HK-2 (cell line): Measurements from ENCODE around the gene USP49.
"Not testable (repeated sequence)": the region's sequence is repeated elsewhere in the genome, so short reads cannot be mapped to it uniquely, and the experiment has no call there.

ENCODE experiments used
- DNase-seq: peaks from one replicate; pipeline ENCODE4 v3.0.0-alpha.2; 2018; ENCODE audit not compliant: unreplicated experiment

Gene USP49

GRCh38 chr6:41895300-41896233 is at the start of gene USP49:
Gene USP49, minus strand, starts transcription at chr6:41895375. Its CDS starts 88,392 bp downstream, at chr6:41806983.
- peak; percentile 89 for DNase-seq

DNA sequence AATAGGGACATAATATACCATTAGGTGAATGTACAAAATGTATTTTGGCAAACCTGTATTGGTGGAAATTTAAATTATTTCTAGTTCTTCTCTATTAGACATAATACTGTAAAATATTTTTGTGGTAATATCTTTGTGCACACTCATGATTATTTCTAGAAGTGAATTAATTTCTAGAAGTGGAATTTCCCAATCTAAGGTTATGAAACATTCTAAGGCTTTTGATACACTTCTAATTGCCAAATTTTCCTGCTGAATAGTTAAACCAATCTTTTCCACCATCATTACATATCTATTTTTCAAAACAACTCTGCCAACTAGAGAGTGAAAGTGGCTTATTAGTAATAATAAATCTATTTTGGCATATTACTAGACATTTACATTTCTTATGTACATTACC is 48.3 kb upstream of the USP49 start:
- DNase-seq, result no peak

GRCh38 chr6:41942882-41943281 is 47.7 kb upstream of the USP49 start:
- not testable (repeated sequence) for DNase-seq

DNA sequence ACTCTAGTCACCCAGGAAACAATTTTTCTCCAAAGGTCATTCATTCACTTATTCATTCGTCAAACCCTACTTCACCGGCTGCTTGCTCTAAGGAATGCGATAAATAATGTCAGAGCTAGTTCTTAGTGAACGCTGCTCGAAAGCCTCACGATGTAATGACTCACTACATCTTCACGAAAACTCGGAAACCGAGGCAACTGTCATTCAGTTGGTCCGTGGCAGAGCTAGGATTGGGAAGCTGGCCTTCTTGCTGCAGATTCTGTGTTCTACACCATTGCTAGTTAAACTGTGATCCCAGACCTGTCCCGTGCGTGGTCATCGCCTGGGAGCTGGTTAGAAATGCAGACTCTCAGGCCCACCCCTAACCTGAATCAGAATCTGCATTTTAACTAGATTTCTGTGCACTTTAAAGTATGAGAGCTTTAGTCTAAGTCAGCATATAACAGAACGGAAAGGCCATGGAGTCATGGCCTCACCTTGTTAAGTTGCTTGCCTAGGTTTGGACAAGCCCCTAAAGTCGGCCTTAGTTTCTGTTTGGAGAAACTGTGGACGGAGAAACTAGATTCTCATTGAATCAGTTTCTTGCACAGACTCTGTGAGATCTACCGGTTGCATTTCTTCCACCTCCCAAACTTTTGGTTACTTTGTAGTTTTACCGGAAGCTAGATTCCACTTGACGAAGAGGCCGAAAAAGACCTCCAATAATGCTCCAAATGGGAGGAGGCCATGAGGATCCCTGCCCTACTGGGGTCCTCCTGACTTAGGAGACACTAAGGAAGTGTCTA is 47.1 kb upstream of the USP49 start:
- DNase-seq, result no peak

GRCh38 chr6:41941280-41942066 is 46.3 kb upstream of the USP49 start, which contains the start of gene CCND3:
Gene CCND3, minus strand, starts transcription at chr6:41941808. Its CDS starts 159 bp downstream, at chr6:41941649.
- DNase-seq, result peak; percentile 90

DNA sequence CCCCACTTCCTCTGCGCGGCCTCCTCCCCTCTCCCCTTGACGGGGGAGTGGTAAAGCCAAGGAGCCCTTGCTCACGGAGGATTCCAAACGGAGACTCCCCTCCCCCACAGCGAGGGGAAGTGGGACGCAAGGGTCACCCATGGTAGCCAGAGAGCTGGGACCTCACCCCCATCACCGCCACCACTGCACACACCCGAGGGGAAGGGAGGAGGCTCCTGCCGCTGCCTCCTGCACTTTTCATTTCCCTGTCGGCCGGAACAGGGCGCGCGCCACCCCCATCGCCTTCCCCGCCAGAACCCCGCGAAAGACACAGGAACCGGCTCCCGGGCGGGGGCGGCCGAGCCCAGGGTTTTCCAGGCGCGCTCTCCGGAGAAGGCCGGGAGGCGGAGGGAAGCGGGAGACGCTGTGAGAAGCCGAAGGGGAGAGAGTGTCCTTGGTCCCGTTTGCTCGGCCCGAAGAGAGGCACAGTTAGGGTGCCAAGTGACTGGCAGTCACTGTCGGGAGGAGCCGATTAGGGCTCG is 45.6 kb upstream of the USP49 start:
- DNase-seq, result peak; percentile 61

DNA sequence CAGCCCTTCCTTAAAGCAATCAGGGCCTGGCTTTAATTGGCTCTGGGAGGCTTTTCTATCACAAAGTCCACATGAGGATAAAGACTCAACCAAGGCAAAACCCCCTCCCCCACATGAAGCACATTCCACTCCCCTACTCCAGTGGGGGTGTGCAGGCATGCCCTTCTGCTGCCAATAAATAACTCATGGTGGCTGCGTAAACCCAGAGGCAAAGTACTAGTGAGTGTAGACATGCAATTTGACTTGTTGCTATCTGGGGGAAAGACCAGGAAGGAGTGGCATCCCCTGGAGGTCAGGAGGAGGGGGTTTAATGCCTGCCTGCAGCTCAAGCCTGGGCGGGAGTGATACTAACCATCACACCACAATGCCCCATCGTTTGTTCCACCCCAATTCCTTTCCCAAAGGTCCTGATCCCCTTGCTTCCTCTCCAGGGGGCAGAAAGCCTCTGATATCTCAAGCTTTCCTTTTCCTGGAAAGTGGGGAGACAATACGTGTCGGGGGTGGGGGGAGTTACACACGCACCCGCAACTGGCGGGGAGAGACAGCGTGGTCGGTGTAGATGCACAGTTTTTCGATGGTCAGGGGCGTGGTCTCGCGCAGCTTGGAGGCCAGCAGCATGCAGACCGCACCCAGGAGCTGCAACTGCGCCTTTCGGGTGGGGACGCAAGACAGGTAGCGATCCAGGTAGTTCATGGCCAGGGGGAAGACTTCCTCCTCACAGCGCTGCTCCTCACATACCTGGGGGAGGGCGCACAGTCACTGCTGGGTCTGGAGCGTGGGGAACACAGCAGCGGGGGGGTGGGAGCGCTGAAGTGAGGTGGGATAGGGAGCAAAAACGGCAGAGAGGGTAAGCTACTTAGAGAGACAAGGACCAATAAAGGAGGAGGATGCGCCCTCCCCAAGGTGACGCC is 44.9 kb upstream of the USP49 start:
- peak; percentile 44 for DNase-seq

- peak; percentile 72 for DNase-seq
Measured at GRCh38 chr6:41939176-41939847, 44.1 kb upstream of the USP49 start.

GRCh38 chr6:41938590-41939175 is 43.5 kb upstream of the USP49 start:
- DNase-seq, result no peak

- no peak for DNase-seq
Measured at GRCh38 chr6:41937861-41938574, 42.8 kb upstream of the USP49 start.

DNA sequence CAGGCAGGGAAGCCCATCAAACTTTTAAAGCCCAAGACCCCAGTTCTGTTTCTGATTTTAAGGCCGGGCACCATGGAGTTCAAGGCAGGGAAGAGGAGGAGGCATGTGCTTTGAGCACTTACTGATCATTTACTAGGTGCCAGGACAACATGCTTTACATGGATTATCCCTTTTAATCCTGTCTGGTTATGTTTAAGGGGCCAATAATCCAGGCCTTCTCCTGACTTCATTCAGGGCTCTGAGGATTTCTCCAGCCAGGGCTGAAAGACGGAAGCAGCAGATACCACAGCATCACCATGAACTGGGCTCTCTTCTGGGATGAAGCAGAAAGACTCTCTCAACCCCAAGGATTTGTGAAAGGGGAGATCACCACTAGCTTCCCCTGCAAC is 42.3 kb upstream of the USP49 start:
- DNase-seq, result no peak

- DNase-seq, result peak; percentile 78
Measured at GRCh38 chr6:41936073-41936837, 41.1 kb upstream of the USP49 start.

- no peak for DNase-seq
Measured at GRCh38 chr6:41935685-41936072, 40.5 kb upstream of the USP49 start.

DNA sequence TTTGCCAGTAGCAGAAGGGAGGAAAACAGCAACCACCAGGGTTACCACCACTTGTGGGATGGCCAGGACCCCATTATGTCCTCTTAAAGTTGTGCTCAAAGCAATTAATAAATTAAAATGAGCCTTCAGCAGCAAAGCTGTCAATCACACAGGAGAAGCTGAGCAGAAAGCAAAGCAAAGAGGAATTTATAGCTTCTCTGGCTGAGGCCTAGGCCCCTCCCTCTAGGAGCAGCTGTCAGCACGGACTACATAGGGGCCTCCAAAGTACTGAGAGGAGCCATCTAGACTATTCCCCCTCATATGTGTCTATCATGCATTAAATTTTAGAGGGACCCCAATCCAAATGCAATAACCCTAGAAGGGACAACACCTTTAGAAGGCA is 40.0 kb upstream of the USP49 start:
- DNase-seq, result no peak

- no peak for DNase-seq
Measured at GRCh38 chr6:41934278-41935192, 39.4 kb upstream of the USP49 start.

DNA sequence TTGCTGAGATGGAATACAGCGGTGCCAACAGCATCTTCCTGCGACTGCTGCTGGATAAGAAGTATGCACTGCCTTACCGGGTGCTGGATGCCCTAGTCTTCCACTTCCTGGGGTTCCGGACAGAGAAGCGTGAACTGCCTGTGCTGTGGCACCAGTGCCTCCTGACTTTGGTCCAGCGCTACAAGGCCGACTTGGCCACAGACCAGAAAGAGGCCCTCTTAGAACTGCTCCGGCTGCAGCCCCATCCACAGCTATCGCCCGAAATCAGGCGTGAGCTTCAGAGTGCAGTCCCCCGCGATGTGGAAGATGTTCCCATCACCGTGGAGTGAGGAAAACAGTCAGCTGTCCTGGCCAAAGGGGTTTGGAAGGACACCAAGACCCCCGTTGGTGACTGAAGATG is 37.2 kb upstream of the USP49 start:
- no peak for DNase-seq

GRCh38 chr6:41931792-41932191 is 36.6 kb upstream of the USP49 start:
- DNase-seq, result no peak
